NCI-H1436 treated with DMSO at 0.1 percent for 48 hours (cell line): ENCODE data around the gene GLDN.

Source experiments
- DNase-seq: peaks from one replicate; lab custom pipeline; 2025; lab: John Stamatoyannopoulos, UW

Gene GLDN

DNA sequence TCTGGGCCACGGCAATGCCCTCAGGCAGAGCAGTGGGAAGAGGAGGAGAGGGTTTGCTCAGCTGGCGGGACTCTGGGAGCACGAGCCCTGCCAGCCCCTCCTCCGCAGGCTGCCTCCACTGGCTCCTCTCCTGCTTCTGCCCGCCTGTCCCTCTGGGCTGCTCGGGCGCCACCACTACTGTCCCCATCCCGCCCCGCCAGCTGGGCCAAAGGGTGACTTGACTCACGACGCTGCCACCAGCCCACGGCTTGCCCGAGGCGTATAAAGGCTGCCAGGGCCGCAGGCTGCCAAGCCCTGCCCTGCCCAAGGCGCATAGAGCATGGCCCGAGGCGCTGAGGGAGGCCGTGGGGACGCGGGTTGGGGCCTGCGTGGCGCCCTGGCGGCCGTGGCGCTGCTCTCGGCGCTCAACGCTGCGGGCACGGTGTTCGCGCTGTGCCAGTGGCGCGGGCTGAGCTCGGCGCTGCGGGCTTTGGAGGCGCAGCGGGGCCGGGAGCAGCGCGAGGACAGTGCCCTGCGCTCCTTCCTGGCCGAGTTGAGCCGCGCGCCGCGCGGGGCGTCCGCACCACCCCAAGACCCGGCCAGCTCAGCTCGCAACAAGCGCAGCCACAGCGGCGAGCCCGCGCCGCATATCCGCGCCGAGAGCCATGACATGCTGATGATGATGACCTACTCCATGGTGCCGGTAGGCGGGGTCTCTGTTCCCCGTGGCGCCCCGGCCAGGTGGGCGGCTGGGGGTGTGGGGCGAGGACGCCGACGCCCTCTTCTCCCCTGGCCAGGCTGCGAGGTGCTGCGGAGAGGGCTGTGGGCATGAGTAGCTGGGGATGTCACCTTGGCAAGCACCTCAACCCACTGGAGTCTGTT lies at the start of gene GLDN:
TSS of gene GLDN (plus strand) at position 290 of the 861 bp plus-strand sequence. CDS start at position 320, 30 bp downstream.
- DNase-seq = no peak

DNA sequence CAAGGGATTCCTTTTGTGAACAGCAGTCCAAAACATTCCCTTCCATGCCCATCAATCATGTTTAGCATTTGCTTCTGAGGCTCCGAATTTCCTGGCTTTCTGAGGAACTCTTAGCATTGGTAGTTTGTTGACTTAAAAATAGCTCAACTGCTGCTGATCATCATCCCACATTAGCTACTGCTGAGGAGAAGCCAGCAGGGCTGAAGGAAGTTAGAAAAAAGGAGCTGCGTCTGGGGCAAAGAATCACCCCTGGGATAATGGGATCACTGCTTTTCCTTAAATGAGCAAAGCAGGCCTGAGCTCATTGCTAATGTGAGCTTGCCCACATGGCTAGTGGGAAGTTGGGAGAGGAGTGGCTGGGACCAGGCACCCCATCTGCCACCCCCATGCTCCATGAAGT lies 42.8 kb upstream of the GLDN start:
- no peak for DNase-seq

- DNase-seq = no peak
Observed at GRCh38 chr15:51299187-51300015, 42.1 kb upstream of the GLDN start.

DNA sequence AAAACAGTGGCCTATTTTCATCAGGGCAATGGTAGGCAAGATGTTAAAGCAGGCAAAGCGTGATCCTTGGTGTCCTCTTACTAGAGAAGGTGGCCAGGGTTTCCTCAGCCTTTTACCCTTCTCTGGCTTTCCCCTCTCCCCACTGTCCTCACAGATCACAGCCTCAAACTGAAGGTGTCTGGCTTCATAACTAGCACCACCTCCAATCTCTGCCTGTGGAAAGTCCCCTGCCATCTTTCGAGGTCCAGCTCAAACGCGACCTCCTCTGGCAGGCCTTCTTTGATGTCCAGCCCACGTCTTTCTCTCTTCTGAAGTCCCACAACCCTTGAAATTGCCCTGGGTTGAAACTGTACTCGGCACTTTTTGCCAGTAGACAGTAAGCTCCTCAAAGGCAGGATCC lies 39.0 kb upstream of the GLDN start:
- no peak for DNase-seq

DNA sequence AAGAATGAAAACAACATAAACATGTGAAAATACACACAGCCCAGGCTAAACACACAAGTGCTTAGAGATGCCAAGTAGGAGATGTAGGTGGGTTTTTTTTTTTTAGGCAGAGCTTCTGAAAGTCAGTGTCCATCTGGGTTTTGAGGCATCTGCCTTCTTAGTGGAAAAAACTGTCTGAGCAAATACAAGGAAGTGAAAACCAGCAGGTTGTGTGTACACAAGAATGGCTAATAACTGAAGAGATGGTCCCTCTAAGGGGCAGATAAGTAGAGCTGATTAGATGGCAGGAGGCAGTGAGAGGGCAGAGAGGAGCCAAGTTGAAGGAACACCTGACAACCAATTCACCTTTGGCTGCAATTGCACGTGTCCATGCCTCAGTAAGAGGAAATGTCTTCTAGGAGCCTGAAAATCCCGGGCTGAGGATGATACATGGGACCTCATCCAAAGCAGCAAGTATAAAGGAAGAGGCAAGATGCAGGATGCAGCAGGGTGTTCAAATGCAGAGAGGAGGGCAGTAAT lies 37.9 kb upstream of the GLDN start:
- no peak for DNase-seq

DNA sequence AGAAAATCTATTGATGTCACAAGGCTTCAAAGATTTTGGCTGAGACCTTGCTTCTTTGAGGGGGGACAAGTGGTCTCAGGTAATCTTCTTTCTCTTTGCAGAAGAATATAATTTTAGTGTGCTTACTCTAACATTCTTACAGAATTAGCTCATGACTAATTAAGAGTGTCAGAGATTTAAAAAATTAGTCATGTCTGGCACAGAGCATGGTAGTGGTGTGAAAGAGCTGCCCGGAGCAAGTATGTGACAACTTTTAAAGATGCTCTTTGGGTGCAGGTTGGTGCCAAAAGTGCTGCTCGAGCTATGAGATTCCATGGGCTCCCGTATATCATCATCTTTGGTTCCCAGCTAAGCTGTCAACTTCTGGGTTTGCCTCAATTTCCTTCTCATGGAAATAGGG lies 34.1 kb upstream of the GLDN start:
- no peak for DNase-seq

DNA sequence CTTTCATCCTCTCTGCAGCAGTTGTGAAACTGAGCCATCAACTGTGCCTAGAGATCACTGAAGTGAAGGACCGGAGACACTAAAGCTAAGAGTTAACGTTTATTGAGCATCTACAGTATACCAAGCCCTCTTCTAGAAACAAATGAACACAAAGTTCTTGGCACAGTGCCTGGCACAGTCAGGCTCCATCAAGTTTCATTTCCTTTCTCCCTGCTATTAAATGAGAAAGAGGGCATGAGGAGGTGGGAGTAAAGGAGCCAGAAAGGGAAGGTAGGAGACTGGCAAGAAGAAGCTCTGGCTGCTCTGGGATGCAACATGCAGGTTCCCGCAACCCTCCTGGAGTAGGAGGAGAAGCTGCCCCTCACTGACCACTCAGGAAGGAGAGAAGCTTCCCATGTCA lies 33.6 kb upstream of the GLDN start:
- DNase-seq = no peak

GRCh38 chr15:51310064-51310463 lies 31.4 kb upstream of the GLDN start:
- no peak for DNase-seq

DNA sequence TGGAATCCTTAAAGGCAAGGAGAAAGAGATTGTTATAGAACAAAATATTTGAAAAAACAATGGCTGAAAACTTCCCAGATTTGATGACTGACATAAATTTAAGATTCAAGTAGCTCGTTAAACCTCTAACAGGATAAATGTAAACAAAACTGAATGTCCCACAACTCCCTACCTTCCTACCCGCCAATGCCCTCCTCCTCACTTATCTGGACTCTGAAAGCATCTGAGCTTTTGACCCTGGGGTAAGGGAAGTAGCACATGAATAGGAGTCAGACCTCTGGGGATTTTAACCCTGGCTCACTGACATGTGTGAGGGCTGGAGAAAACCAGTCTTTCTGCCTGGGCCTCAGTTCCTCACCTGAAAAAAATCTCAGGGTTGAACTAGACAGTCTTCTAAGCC lies 29.9 kb upstream of the GLDN start:
- no peak for DNase-seq

DNA sequence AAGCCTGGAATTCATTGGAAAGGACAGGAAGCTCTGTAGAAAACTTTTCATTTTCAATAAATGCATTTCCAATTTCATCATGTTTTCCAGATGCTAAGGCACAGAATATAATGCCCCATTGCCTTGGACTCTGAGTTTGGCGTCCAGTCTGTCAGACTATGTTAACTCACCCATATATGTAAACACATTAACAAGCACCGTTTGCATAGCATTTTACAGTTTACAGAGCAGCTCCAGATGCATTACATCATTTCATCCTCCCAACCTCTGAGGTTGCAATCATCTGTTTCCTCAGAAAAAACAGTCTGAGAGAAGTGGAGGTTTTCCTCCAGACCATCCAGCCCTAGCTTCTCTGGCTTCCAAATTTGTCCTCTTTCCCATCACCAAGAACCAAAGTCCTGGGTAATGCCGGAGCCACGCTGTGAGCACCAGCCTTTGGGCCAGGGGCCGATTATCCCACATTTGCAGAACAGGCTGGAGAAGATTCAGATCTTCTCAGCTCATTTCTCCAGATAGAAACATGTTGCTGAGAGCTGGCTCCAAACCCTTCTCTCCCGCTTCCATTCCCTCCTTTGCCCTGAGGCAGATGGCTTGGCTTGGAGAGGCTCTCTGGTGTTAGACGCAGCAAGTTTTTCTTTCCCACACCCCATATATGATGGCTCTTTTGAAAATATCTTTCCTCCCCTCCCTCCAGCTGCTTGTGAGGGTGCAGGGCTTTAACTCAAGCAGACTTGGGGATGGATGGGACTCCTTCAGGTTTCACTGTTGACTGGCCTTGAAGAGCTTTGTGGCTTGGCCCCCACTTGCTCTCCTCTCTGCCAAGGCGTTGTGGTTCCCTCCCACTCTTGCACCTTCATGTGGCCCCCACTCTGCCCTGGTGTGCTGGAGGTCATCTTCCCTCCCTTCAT lies 29.0 kb upstream of the GLDN start:
- no peak for DNase-seq

DNA sequence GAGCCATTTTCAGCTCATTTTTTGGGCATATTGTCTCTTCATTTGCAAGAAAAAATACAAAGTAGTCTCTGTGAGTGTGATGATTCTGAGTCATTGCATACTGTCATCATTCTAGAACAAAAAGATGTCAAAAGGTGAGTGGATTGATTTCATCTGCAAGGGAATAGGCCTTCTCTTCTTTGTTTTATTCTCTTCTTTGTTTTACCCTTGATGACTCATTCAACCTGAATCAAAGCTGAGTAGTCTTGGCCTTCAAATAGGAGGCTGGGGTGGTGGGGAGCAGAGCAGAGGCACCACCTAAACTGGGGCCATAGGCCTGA lies 28.4 kb upstream of the GLDN start:
- no peak for DNase-seq

DNA sequence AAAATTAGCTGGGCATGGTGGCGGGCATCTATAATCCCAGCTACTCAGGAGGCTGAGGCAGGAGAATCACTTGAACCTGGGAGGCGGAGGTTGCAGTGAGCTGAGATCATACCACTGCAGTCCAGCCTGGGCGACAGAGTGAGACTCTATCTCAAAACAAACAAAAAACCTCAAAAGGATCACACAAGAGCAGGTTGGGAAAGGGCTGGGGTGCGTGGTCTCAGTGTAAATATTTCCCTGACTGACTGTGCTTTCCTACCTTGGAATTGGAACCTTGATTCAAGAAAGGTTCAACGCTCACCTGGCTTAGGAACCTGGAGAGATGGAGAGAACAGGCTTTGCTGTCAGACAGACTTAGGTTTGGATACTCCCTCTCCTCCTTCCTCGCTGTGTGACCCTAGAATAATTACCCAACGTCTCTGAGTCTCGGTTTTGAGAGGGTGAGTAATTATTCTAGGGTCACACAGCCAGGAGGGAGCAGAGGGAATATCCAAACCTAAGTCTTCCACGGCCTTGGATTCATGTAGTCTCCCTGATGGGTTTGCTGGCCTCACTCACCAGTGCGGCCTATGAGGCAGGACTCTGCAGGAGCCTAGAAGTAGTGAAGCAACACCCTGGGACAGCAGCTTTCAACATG lies 27.7 kb upstream of the GLDN start:
- no peak for DNase-seq

GRCh38 chr15:51314391-51315337 lies 26.8 kb upstream of the GLDN start:
- no peak for DNase-seq

GRCh38 chr15:51315726-51316125 lies 25.7 kb upstream of the GLDN start:
- no peak for DNase-seq

DNA sequence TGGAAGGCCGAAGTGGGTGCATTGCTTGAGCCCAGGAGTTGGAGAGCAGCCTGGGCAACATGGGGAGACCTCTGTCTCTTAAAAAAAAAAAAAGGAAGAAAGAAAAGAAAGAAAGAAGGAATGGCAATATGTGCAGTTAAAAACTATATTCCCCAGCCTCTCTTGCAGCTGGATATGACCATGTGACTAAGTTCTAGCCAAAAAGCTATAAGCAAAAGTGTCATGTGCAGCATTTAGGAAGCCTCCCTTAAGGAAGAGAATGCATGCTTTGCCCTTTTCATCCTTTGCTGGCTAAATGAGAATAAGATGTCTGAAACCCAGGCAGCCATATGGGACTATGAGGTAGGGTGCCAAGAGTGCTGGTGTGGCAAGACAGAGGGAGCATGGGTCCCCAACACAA lies 24.8 kb upstream of the GLDN start:
- no peak for DNase-seq

- no peak for DNase-seq
Observed at GRCh38 chr15:51318382-51319150, 22.9 kb upstream of the GLDN start.

GRCh38 chr15:51319539-51319938 lies 21.9 kb upstream of the GLDN start:
- DNase-seq = no peak

GRCh38 chr15:51320843-51321242 lies 20.6 kb upstream of the GLDN start:
- DNase-seq = no peak

DNA sequence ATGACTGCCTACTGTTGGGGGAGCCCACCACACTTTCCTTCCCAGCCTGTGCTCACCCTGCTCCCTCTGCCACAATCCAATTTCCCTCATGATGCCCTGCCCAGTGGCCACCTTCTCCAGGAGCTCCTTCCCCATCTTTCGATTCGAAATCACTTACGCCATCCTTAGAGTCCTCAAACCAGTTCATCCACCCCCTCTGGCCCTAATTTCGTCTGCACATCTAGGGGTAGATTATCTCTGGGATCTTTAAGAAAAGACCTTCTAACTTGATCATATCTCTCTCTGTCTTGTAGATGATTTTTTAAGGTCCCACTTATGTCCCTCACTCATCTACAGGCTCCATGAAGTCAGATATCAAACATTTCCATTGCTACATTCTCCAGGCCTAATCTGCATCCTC lies 20.1 kb upstream of the GLDN start:
- no peak for DNase-seq
